Endodermal cell (in vitro differentiated cells): Measurements from ENCODE around the gene CD59. TPM values are rescaled to one million over a fixed set of nuclear protein-coding genes. Genes with fewer than 3 reads are reported as not detected.

ENCODE experiments used
- DNase-seq: peaks from one replicate; pipeline ENCODE4 v3.0.0-alpha.2; 2017
- H3K27ac ChIP-seq: 2 replicates; pipeline ENCODE4 v1.5.1; 2013; ENCODE audit warnings: mild to moderate bottlenecking, low read depth, low read length, moderate library complexity
- H3K27me3 ChIP-seq: 2 replicates; pipeline ENCODE4 v1.6.1; 2013; ENCODE audit warnings: mild to moderate bottlenecking, low read length, moderate library complexity; ENCODE audit not compliant: insufficient read depth, control insufficient read depth, poor library complexity, severe bottlenecking
- H3K36me3 ChIP-seq: 2 replicates; pipeline ENCODE4 v1.7.0; 2013; ENCODE audit warnings: mild to moderate bottlenecking, low read length, moderate library complexity; ENCODE audit not compliant: control insufficient read depth, insufficient read depth
- H3K4me1 ChIP-seq: one replicate; pipeline ENCODE4 v1.7.0; 2013; ENCODE audit warnings: low read length; ENCODE audit not compliant: control insufficient read depth, insufficient read depth
- H3K4me3 ChIP-seq: 2 replicates; pipeline ENCODE4 v1.5.1; 2013; ENCODE audit warnings: mild to moderate bottlenecking, low read length, moderate library complexity
- H3K9ac ChIP-seq: 2 replicates; pipeline ENCODE4 v1.6.1; 2013; ENCODE audit warnings: mild to moderate bottlenecking, low read length, moderate library complexity; ENCODE audit not compliant: poor library complexity, severe bottlenecking; ENCODE audit errors: extremely low read depth
- H3K9me3 ChIP-seq: 2 replicates; pipeline ENCODE4 v1.6.1; 2013; ENCODE audit warnings: mild to moderate bottlenecking, low read length, moderate library complexity; ENCODE audit not compliant: control insufficient read depth
- H3K27ac Mint-ChIP-seq: 2 replicates; pipeline ENCODE4 v1.8.0; 2020; ENCODE audit warnings: mixed read lengths
- H3K27me3 Mint-ChIP-seq: 2 replicates; pipeline ENCODE4 v1.8.0; 2021; ENCODE audit warnings: mild to moderate bottlenecking, mixed read lengths; ENCODE audit not compliant: insufficient read depth
- H3K36me3 Mint-ChIP-seq: 2 replicates; pipeline ENCODE4 v1.8.0; 2020; ENCODE audit warnings: low read depth, mixed read lengths
- H3K4me1 Mint-ChIP-seq: 2 replicates; pipeline ENCODE4 v1.8.0; 2020; ENCODE audit warnings: mixed read lengths
- H3K4me3 Mint-ChIP-seq: 2 replicates; pipeline ENCODE4 v1.8.0; 2020; ENCODE audit warnings: mild to moderate bottlenecking, moderate library complexity, mixed read lengths
- H3K9me3 Mint-ChIP-seq: 2 replicates; pipeline ENCODE4 v1.8.0; 2020; ENCODE audit warnings: mild to moderate bottlenecking, mixed read lengths
- WGBS, 2 experiments: methylation state at CpG; one replicate each; pipeline versions ENCODE4 v1.1.5 to v1.1.7; 2013; ENCODE audit warnings: missing lambda C conversion rate in 2 of 2, mixed read lengths in 1 of 2; ENCODE audit not compliant: insufficient coverage in 1 of 2, insufficient read length in 1 of 2; 5-methylcytosine and 5-hydroxymethylcytosine counted together
- total RNA-seq, 2 donors: library from RNA; stranded (reverse); fragmentation: NEBNext Ultra II Directional in 1 of 2; extraction: Animal tissue kit (Norgen Biotek cat#: 25700) in 1 of 2; gene quantifications; 2 replicates in 1 of 2; 3 replicates in 1 of 2; pipeline ENCODE4 v1.2.1, GENCODE V29; 2021
- TF ChIP-seq, protein P1 (sequence below): fragments of 200-600 bp; sonication (generic); conservative IDR thresholded peaks from 2 replicates; pipeline ENCODE4 v1.5.0; 2021; ENCODE audit warnings: antibody characterized with exemption, mild to moderate bottlenecking

The CD59 gene
- total RNA-seq, 2 donors from 2014 or later = 111 to 142 TPM

- Mint-ChIP-seq H3K4me3 (no peak overlapping the region), H3K27ac (no peak overlapping the region), H3K36me3 (peaks cover 20% of the 10 kb centered on the region), H3K4me1 (peaks cover 15% of the 10 kb centered on the region), H3K27me3 (no peaks in the 10 kb centered on the region), H3K9me3 (no peaks in the 10 kb centered on the region)
- no peaks in the 10 kb centered on the region for H3K4me1 ChIP-seq
- H3K27me3 ChIP-seq = no peaks in the 10 kb centered on the region
- peaks cover 47% of the 10 kb centered on the region for H3K36me3 ChIP-seq
- H3K9ac ChIP-seq = no peak overlapping the region
- H3K9me3 ChIP-seq = no peaks in the 10 kb centered on the region
- DNase-seq = no peak
- TF ChIP-seq, protein P1, sequence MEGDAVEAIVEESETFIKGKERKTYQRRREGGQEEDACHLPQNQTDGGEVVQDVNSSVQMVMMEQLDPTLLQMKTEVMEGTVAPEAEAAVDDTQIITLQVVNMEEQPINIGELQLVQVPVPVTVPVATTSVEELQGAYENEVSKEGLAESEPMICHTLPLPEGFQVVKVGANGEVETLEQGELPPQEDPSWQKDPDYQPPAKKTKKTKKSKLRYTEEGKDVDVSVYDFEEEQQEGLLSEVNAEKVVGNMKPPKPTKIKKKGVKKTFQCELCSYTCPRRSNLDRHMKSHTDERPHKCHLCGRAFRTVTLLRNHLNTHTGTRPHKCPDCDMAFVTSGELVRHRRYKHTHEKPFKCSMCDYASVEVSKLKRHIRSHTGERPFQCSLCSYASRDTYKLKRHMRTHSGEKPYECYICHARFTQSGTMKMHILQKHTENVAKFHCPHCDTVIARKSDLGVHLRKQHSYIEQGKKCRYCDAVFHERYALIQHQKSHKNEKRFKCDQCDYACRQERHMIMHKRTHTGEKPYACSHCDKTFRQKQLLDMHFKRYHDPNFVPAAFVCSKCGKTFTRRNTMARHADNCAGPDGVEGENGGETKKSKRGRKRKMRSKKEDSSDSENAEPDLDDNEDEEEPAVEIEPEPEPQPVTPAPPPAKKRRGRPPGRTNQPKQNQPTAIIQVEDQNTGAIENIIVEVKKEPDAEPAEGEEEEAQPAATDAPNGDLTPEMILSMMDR = no peak
- 91 to 96% methylated on average over 4 of the region's 5 CpGs for WGBS, 2 experiments
- H3K4me3 ChIP-seq = no peak overlapping the region
- no peak overlapping the region for H3K27ac ChIP-seq
Measured at GRCh38 chr11:33719587-33719986, 16.6 kb downstream of the CD59 start.

- H3K36me3 Mint-ChIP-seq = peaks cover 20% of the 10 kb centered on the region
- Histone ChIP-seq H3K9me3 (no peaks in the 10 kb centered on the region), H3K27me3 (no peaks in the 10 kb centered on the region), H3K4me3 (no peak overlapping the region), H3K27ac (no peak overlapping the region), H3K9ac (no peak overlapping the region), H3K4me1 (peaks cover 7% of the 10 kb centered on the region), H3K36me3 (peaks cover 56% of the 10 kb centered on the region)
- H3K9me3 Mint-ChIP-seq = no peaks in the 10 kb centered on the region
- no peak overlapping the region for H3K27ac Mint-ChIP-seq
- peaks cover 10% of the 10 kb centered on the region for H3K4me1 Mint-ChIP-seq
- TF ChIP-seq, protein P1 = no peak
- no peaks in the 10 kb centered on the region for H3K27me3 Mint-ChIP-seq
- no peak for DNase-seq
- H3K4me3 Mint-ChIP-seq = no peak overlapping the region
- WGBS, 2 experiments = 90 to 94% methylated on average over 2 of the region's 2 CpGs
Measured at GRCh38 chr11:33718440-33718839, 17.8 kb downstream of the CD59 start.

DNA sequence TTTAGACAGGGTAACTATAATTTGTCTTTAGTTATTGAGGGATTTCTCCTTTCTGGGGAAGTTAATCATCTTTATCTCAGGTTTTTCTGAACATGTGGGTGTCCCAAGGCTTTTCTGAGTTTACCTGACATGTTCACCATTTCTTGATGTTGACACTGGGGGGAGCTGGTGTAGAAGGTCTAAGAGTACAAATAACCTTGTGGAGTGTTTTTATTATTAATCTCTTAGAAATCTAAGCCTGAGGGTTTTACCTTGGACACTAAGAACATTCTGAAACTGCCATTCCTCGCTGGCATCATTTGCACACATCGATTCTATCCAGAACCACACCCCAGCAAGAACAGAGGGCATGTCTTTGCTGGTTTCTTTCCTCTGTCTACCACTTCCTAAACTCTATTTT lies 20.0 kb downstream of the CD59 start:
- H3K9me3 Mint-ChIP-seq = no peaks in the 10 kb centered on the region
- no peak overlapping the region for H3K4me3 ChIP-seq
- no peaks in the 10 kb centered on the region for H3K9me3 ChIP-seq
- H3K9ac ChIP-seq = no peak overlapping the region
- H3K4me1 ChIP-seq = peaks cover 7% of the 10 kb centered on the region
- no peaks in the 10 kb centered on the region for H3K27me3 Mint-ChIP-seq
- peaks cover 6% of the 10 kb centered on the region for H3K4me1 Mint-ChIP-seq
- no peaks in the 10 kb centered on the region for H3K27me3 ChIP-seq
- H3K27ac ChIP-seq = no peak overlapping the region
- H3K27ac Mint-ChIP-seq = no peak overlapping the region
- no peak for DNase-seq
- H3K36me3 ChIP-seq = peaks cover 62% of the 10 kb centered on the region
- peaks cover 19% of the 10 kb centered on the region for H3K36me3 Mint-ChIP-seq
- H3K4me3 Mint-ChIP-seq = no peak overlapping the region
- TF ChIP-seq, protein P1 = peak; percentile 59
- WGBS, 2 experiments = 95 to 100% methylated on average over 1 to 2 of the region's 2 CpGs
